GM19023 (cell line): Measurements from ENCODE around the gene ZNF528.

Source experiments
- ATAC-seq: cut with Tn5 transposase; IDR thresholded peaks from one replicate; pipeline ENCODE4 v1.9.1; 2021; ENCODE audit warnings: mild to moderate bottlenecking, moderate library complexity; ENCODE audit not compliant: unreplicated experiment

ZNF528 gene

DNA sequence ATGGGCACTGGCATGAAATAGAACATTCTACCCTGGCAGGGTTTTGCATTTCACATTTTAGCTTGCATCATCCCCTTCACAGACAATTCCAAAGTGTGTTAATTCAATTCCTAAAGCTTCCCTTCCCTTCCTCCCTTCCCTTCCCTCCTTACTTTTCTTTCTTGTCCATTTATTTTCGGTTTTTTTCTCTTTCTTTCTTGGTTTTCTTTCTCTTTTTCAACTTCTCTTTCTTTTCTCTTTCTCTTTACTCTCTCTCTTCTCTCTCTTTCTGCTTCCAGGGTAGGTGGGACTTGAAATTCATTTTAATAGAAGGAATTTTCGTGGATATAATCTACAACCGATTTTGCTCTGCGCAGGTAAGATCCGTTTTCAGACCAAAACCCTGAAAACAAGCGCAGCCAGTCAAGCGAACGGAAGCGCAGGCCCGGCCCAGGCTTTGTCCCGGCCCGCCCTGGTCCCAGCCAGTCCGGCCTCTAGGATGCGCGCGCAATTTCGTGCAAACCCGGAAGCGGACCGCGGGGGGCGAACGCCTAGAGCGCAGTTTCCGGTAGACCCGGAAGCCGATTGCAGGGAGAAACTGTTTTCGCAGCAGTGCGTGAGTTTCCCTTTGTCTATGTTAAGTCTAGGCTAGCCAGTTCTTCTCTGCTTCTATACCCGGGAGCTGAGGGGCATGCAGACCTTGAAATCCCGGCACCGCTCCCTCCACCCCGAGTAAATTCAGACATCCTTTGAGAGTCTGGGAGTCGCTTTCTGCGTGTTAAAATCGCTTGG, at the start of gene ZNF528:
TSS of gene ZNF528 (plus strand) at position 540 of the 771 bp plus-strand sequence. CDS start 4,165 bp downstream, outside the sequence.
- ATAC-seq: peak; percentile 71

DNA sequence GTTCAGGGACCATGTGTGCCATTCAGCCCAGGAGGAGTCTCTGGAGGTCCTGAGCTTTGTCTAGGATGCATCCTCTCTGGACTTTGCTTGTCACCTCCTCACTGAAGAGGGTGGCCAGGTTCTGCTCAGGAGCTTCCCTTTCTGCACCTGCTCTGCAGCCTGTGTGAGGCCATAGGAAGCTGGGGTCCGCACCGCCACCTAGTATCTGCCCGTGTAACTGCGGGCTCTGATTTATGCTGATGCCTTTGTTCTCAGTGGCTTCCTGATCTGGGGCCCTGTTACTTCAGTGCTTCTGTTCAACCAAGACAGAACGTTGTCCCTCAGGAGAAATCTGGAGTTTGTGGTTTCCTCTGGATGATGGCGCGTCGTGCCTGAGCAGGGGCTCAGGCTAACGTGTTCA, 46.1 kb upstream of the ZNF528 start:
- no peak for ATAC-seq

DNA sequence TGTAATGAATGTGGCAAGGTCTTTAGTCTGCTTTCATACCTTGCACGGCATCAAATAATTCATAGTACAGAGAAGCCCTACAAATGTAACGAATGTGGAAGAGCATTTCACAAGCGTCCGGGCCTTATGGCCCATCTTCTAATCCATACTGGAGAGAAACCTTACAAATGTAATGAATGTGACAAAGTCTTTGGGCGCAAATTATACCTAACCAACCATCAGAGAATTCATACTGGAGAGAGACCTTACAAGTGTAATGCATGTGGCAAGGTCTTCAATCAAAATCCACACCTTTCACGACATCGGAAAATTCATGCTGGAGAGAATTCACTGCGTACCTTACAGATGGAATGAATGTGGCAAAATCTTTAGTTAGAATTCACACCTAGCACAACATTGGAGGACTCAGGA, 31.2 kb upstream of the ZNF528 start:
- ATAC-seq: no peak

DNA sequence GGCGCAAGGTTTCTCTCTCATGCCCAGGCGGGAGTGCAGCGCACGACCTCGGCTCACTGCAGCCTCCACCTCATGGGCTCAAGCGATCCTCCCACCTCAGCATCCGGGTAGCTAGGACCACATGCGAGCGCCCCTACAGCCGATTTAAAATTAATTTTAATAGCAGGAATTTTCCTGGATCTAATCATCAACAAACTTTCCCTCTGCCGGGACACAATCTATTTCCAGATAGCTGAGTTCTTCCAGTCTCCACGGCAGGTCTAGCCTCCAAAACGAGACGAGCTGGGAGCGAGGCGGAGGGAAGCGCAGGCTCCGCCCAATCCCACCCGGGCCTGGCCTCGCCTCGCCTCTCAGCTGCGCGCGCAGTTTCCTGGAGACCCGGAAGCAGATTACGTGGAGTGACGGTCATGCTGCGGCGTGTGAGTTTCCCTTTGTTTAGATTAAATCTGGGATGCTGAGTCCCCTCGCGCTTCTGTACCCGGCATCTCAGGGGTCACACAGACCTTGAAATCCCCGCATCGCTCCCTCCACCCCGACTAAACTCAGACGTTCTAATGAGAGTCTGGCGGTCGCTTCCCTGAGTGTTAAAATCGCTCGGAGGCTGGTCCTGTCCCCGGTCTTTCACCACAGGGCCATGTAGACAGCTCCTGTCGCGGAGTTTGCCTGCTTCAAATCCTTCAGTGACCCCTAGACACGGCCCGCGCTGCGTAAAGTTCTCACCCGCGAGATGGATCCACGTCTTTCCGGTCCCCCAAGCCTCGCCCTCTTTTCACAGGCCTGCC, 27.9 kb upstream of the ZNF528 start, which contains the start of gene ZNF880:
TSS of gene ZNF880 (plus strand) at position 365 of the 782 bp plus-strand sequence. CDS start at position 408, 43 bp downstream.
- ATAC-seq: peak; percentile 85

DNA sequence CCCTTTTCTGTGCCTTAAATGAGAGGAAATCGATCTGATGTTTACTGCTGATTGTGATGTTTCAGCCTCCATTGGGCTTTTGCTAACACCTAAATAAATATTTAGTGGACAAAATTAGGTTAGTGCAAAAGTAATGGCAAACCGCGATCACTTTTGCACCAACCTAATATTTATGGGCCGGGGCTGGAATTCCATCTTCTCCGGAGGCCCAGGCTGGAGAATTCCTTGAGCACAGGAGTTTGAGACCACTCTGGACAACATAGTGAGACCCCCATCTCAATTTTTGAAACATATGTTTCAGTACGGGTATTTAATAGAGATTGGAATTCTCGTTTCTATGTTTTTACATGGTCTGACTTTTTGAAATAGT, 27.3 kb upstream of the ZNF528 start:
- no peak for ATAC-seq

DNA sequence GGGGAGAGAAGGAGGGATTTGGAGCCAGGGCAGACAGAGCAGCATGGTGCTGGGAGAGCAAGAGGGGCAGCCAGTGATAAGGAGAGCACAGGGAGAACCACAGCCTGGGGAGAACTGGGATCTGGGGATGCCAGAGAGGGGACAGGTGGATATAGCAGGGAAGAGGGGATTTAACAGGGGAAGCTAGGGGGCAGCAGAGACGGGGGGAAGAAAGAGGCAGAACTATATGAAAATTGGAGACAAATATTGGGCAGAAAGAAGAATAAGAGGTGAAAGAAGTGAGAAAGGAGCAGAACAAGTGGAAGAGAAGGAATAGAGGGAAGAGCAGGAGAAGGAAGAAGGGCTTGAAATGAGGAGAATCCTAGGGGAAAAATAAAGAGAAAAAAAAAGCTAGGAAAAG, 6.5 kb upstream of the ZNF528 start:
- ATAC-seq: no peak

DNA sequence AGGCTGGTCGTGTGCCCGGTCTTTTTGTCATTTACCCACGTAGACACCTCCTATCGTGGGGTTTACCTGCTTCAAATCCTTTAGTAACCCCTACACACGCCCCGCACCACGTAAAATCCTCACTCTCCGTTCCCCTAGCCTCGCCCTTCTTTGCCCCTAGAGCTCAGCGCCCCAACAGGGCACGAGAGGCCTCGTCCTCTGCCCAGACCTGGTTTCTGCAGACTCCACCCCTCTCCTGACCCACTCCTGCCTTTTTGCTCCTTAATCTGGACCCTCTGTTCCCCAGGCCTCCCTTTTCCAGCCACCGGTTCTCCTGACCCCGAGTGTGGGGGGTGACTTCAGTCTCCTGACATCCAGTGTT, 412 bp downstream of the ZNF528 start:
- ATAC-seq: no peak

DNA sequence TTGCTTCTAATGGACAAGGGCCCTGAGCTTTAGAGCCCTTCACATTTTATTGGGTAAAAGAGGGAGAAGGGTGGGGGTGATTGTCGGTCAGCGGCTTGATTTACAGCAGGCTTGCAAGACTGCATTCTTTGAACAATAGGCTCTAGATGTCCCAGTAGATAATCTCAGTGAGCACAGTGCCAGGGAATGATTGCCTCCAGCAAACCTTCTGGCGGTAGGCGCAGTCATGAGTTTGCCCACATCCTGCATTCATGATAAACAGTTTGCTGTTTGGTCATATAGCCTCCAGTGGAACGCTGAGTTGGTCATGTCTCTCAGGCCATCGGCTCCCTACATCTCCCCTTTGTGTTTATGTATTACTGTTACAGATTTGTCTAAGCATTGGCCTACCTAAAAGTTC, 12.6 kb downstream of the ZNF528 start:
- no peak for ATAC-seq

DNA sequence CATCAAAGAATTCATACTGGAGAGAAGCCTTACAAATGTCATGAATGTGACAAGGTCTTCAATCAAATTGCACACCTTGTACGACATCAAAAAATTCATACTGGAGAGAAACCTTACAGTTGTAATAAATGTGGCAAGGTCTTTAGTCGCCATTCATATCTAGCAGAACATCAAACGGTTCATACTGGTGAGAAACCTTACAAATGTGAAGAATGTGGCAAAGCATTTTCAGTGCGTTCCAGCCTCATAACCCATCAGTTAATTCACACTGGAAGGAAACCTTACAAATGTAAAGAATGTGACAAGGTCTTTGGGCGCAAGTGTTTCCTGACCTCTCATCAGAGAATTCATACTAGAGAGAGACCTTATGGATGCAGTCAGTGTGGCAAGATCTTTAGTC, 18.1 kb downstream of the ZNF528 start:
- no peak for ATAC-seq

DNA sequence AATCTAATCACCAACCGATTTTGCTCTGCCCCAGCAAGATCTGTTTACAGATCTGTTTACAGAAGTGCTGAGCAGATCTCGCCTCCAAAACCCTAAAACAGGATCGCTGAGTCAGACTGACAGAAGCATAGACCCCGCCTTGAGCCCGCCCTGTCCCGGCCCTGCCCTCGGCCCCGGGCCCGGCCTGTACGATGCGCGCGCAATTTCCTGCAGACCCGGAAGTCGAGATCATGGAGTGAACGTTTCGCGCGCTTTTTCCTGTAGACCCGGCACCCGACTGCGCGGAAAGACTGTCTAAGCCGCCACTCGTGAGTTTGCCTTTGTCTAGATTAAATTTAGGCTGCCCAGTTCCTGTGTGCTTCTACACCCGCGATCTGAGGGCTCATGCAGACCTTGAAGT, 31.3 kb downstream of the ZNF528 start, which contains the start of gene ZNF534:
TSS of gene ZNF534 (plus strand) at position 212 of the 400 bp plus-strand sequence. CDS start 2,327 bp downstream, outside the sequence.
- no peak for ATAC-seq

DNA sequence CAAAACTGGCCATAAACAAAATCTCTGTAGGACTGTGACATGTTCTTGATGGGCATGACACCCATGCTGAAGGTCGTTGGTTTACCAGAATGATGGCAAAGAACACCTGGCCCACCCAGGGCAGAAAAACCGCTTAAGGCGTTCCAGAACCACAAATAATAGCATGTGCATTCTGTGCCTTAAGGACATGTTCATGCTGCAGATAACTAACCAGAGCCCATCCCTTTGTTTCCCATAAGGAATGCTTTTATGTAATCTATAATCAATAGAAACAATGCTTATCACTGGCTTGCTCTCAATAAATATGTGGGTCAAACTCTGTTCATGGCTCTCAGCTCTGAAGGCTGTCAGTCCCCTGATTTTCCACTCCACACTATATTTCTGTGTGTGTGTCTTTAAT, 44.5 kb downstream of the ZNF528 start:
- ATAC-seq: no peak

DNA sequence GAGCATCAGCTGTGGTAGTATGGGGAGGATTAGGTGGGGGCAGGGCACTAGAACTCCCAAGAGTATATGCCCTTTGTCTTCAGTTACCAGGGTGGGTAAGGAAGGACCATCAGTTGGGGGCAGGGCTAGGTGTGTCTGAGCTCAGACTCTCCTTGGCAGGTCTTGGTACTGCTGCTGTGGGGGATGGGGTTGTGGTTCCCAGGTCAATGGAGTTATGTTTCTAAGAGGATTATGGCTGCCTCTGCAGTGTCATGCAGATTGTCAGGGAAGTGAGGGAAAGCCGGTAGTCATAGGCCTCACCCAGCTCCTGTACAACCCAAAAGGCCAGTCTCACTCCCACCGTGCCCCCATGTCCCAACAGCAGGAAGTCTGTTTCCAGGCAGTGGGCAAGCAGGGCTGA, 46.9 kb downstream of the ZNF528 start:
- ATAC-seq: no peak

DNA sequence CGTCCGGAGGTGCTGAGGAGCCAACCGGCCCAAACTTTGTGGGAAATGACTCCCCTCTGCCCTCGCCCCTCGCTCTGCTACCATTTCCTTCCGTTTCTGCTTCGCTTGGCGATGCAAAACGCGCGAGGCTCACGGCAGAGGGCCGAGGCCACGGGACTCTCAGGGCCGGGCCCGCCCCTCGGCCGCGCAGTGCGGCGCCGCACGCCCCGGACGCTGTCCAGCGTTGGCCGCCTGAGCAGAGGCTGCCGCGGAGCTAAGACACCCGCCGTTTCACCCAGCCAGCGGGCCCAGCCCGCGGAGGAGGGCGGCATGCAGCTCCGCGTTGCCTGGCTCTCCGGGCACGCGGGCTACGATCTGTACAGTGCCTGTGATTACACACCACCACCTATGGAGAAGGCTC, 53.6 kb downstream of the ZNF528 start:
- no peak for ATAC-seq

DNA sequence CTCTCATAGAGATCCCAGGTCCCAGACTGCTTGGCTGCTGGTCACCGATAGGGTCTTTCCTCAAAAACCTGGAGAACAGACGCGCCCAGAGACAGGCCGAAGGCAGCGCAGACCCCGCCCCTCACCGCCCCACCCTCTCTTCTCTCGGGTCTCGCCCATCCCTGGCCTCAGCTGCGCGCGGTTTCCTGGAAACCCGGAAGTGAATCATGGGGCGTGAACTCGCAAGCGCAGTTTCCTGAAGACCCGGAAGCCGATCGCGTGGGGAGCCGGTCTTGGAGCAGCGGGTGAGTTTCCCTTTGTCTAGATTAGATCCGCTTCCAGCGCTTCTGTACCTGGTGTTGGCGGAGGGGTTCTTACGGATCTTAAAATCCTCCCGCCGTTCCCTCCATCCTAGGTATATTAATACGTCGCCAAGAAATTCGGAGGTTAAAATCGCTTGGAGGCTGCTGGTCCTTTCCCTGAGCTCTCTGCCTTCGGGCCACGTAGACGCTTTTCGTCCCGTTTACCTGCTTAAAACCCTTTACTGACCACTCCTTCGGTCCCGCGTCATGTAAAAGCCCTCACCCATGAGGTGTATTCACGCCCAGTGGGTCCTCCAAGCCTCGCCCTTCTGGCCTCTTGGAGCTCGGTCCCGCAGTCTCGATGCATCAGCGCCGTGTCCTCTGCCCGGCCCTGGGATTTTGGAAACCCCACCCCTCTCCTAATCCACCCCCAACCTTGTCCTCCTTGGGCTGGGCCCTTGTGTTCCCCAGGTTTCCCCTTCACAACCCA, 55.9 kb downstream of the ZNF528 start, which contains the start of gene ZNF578:
TSS of gene ZNF578 (plus strand) at position 230 of the 771 bp plus-strand sequence. CDS start 48,293 bp downstream, outside the sequence.
- ATAC-seq: no peak

DNA sequence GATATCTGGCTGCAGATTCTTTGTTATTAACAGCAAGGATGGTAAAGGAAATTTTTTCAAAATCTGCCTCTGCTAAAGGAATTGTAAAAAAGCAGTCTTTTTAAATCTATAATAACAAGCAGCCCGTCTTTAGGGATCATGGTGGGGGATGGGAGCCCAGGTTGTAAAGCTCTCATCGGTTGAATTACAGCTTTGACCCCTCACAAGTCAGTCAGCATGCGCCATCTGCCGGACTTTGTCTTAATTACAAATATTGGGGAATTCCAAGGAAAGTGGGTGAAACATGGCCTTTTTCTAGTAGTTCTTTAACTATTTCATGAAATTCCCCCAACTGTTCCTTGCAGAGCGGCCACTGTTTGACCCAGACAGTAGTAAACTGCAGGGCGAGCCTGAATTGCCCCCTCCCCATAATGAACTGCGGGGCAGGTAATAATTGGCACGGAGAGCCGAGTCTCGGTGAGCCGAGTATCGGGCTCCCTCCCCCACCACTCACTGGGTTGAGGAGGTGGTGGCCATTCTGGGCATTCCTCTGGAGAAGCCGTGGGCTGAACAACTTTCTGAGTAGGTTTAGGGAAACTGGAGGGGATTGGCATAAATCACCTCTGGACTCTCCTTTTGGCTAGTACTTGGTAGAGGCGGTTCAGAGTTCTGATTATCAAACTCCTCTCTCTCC, 67.3 kb downstream of the ZNF528 start:
- ATAC-seq: no peak
